Tibial artery (tissue), 4 donors: ENCODE results near the gene OR5D16.
"Not testable (repeated sequence)": the region's sequence is repeated elsewhere in the genome, so short reads cannot be mapped to it uniquely, and the experiment has no call there.

Experiments used
- DNase-seq, 2 donors: peaks; one replicate each; pipeline ENCODE4 v3.0.0-alpha.2; 2019
- H3K27ac ChIP-seq, 2 donors: fragments of 200-600 bp; sonication (generic) in 1 of 2; 1 replicate in 1 of 2; 2 replicates in 1 of 2; pipeline ENCODE4 v1.5.1; 2018 to 2019; ENCODE audit warnings: mild to moderate bottlenecking in 1 of 2
- H3K27me3 ChIP-seq, 2 donors: fragments of 200-600 bp; sonication (generic) in 1 of 2; one replicate each; pipeline versions ENCODE4 v1.5.1 to v1.6.0; 2016 to 2019
- H3K36me3 ChIP-seq, 3 donors: fragments of 200-600 bp; sonication (generic) in 2 of 3; one replicate each; pipeline ENCODE4 v1.5.1; 2016 to 2019; ENCODE audit warnings: mild to moderate bottlenecking in 2 of 3
- H3K4me1 ChIP-seq, 4 donors: fragments of 200-600 bp; sonication (generic) in 2 of 4; 1 replicate in 3 of 4; 2 replicates in 1 of 4; pipeline ENCODE4 v1.5.1; 2016 to 2019
- H3K4me3 ChIP-seq, 2 donors: fragments of 200-600 bp; sonication (generic) in 1 of 2; 1 replicate in 1 of 2; 2 replicates in 1 of 2; pipeline ENCODE4 v1.5.1; 2018 to 2019; ENCODE audit warnings: mild to moderate bottlenecking in 2 of 2
- H3K9me3 ChIP-seq, 3 donors: fragments of 200-600 bp; sonication (generic) in 1 of 3; one replicate each; pipeline ENCODE4 v1.5.1; 2016 to 2019
- CTCF ChIP-seq, 2 experiments: fragments of 200-600 bp in 1 of 2; fragments of 450-650 bp in 1 of 2; IDR thresholded peaks; one replicate each; pipeline ENCODE4 v1.5.1; 2017 to 2019; ENCODE audit warnings: antibody characterized with exemption in 2 of 2, mild to moderate bottlenecking in 1 of 2, moderate library complexity in 1 of 2
- intact Hi-C: fragments of 100-400 bp; cut with DNase I; formaldehyde crosslinking; loops from one replicate; pipeline ENCODE4 v1.15.0; 2023; ENCODE audit warnings: low total_unique reads

OR5D16 gene

GRCh38 chr11:55819330-55819729 is 19.2 kb upstream of the OR5D16 start, which contains the start of gene OR5D18:
Gene OR5D18 (plus strand): TSS chr11:55819630. CDS start chr11:55819630, 0 bp downstream.
- Histone ChIP-seq H3K4me1 (no peaks in the 10 kb centered on the region), H3K9me3 (no peaks in the 10 kb centered on the region), H3K36me3 (no peaks in the 10 kb centered on the region), H3K27me3 (no peaks in the 10 kb centered on the region), H3K4me3 (no peak within 1 kb of the TSS), H3K27ac (no peak within 1 kb of the TSS)
- TF ChIP-seq CTCF (IDR thresholded peaks at IDR 0.05), result no peak
- intact Hi-C loops, result no loop called here
- no peak for DNase-seq

GRCh38 chr11:55826919-55827318 is 11.6 kb upstream of the OR5D16 start, which contains the start of gene OR5L2:
Gene OR5L2 (plus strand): TSS chr11:55827219. CDS start chr11:55827219, 0 bp downstream.
- H3K4me3 ChIP-seq, result no peak within 1 kb of the TSS
- H3K27ac ChIP-seq, result no peak within 1 kb of the TSS
- no peak for DNase-seq
- H3K9me3 ChIP-seq, result no peaks in the 10 kb centered on the region
- no peaks in the 10 kb centered on the region for H3K27me3 ChIP-seq
- no peaks in the 10 kb centered on the region for H3K4me1 ChIP-seq
- intact Hi-C loops, result no loop called here
- no peaks in the 10 kb centered on the region for H3K36me3 ChIP-seq
- no peak for TF ChIP-seq CTCF (IDR thresholded peaks at IDR 0.05)

- no peak for TF ChIP-seq CTCF (IDR thresholded peaks at IDR 0.05)
- no peak overlapping the region for H3K27ac ChIP-seq
- intact Hi-C loops, result no loop called here
- no peaks in the 10 kb centered on the region for H3K27me3 ChIP-seq
- H3K36me3 ChIP-seq, result no peaks in the 10 kb centered on the region
- H3K4me1 ChIP-seq, result no peaks in the 10 kb centered on the region
- no peak for DNase-seq
- no peak overlapping the region for H3K4me3 ChIP-seq
- no peaks in the 10 kb centered on the region for H3K9me3 ChIP-seq
Observed at GRCh38 chr11:55847453-55847852, 8.9 kb downstream of the OR5D16 start.

- intact Hi-C loops, result no loop called here
- no peaks in the 10 kb centered on the region for H3K4me1 ChIP-seq
- no peaks in the 10 kb centered on the region for H3K9me3 ChIP-seq
- DNase-seq, result no peak
- H3K27me3 ChIP-seq, result no peaks in the 10 kb centered on the region
- no peaks in the 10 kb centered on the region for H3K36me3 ChIP-seq
- no peak for TF ChIP-seq CTCF (IDR thresholded peaks at IDR 0.05)
- no peak overlapping the region for H3K4me3 ChIP-seq
- H3K27ac ChIP-seq, result no peak overlapping the region
Observed at GRCh38 chr11:55849037-55849436, 10.5 kb downstream of the OR5D16 start.

GRCh38 chr11:55852141-55852540 is 13.6 kb downstream of the OR5D16 start:
- DNase-seq, result no peak
- H3K9me3 ChIP-seq, result no peaks in the 10 kb centered on the region
- H3K4me3 ChIP-seq, result no peak overlapping the region
- intact Hi-C loops, result no loop called here
- H3K27ac ChIP-seq, result no peak overlapping the region
- no peaks in the 10 kb centered on the region for H3K36me3 ChIP-seq
- no peaks in the 10 kb centered on the region for H3K4me1 ChIP-seq
- no peaks in the 10 kb centered on the region for H3K27me3 ChIP-seq
- no peak for TF ChIP-seq CTCF (IDR thresholded peaks at IDR 0.05)

- no peak for DNase-seq
- no peak for TF ChIP-seq CTCF (IDR thresholded peaks at IDR 0.05)
- Histone ChIP-seq H3K4me3 (no peak overlapping the region), H3K27me3 (no peaks in the 10 kb centered on the region), H3K27ac (no peak overlapping the region), H3K4me1 (no peaks in the 10 kb centered on the region), H3K9me3 (no peaks in the 10 kb centered on the region), H3K36me3 (no peaks in the 10 kb centered on the region)
- intact Hi-C loops, result no loop called here
Observed at GRCh38 chr11:55854704-55855103, 16.2 kb downstream of the OR5D16 start.

GRCh38 chr11:55867354-55867753 is 28.8 kb downstream of the OR5D16 start:
- H3K4me3 ChIP-seq, H3K27me3 ChIP-seq, H3K4me1 ChIP-seq, H3K27ac ChIP-seq, H3K36me3 ChIP-seq, H3K9me3 ChIP-seq, DNase-seq, intact Hi-C loops: not testable (repeated sequence)

GRCh38 chr11:55872731-55873130 is 34.2 kb downstream of the OR5D16 start:
- DNase-seq, H3K27ac ChIP-seq, H3K36me3 ChIP-seq, H3K27me3 ChIP-seq, H3K4me3 ChIP-seq, H3K4me1 ChIP-seq, intact Hi-C loops, H3K9me3 ChIP-seq: not testable (repeated sequence)

GRCh38 chr11:55873146-55873545 is 34.6 kb downstream of the OR5D16 start:
- intact Hi-C loops, H3K27ac ChIP-seq, H3K4me1 ChIP-seq, DNase-seq, H3K9me3 ChIP-seq, H3K36me3 ChIP-seq, H3K4me3 ChIP-seq, H3K27me3 ChIP-seq: not testable (repeated sequence)
